Neuron (in vitro differentiated cells): Measurements from ENCODE around the gene RGS7BP.
"Not testable (repeated sequence)": the region's sequence is repeated elsewhere in the genome, so short reads cannot be mapped to it uniquely, and the experiment has no call there.

Source experiments
- H2AFZ ChIP-seq: one replicate; pipeline ENCODE4 v1.6.1; 2013; ENCODE audit warnings: low read depth, mild to moderate bottlenecking, inconsistent platforms, low read length, moderate library complexity
- H3K27me3 ChIP-seq: one replicate; pipeline ENCODE4 v1.6.1; 2013; ENCODE audit warnings: low read length; ENCODE audit not compliant: insufficient read depth
- H3K36me3 ChIP-seq: one replicate; pipeline ENCODE4 v1.6.1; 2013; ENCODE audit warnings: low read length; ENCODE audit not compliant: insufficient read depth
- H3K4me1 ChIP-seq: one replicate; pipeline ENCODE4 v1.6.1; 2013; ENCODE audit warnings: low read length; ENCODE audit not compliant: insufficient read depth
- H3K4me3 ChIP-seq: 2 replicates; pipeline ENCODE4 v1.5.1; 2013; ENCODE audit warnings: mild to moderate bottlenecking, low read length, moderate library complexity
- H3K9me3 ChIP-seq: one replicate; pipeline ENCODE4 v1.6.1; 2013; ENCODE audit warnings: low read length

The RGS7BP gene

DNA sequence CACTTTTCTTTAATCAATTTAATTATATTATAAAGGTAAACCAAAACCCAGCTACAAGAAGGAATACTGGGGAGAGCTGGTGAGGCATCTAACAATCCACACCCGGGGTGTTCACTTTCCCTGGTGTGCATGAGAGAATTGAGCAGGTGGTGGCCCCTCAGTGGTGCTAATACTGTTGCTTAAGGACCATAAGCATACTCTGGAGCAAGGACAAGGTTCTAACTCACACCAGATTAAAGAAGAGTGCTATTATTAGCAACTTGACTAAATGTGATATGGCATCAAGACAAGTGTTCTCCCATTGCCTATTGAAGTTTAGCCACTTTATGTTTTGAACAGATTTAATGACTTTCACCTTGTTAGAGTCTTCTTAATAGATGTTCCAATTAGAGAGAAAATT lies 8.8 kb downstream of the RGS7BP start:
- Histone ChIP-seq H3K4me3 (no peak overlapping the region), H2AFZ (no peak overlapping the region), H3K36me3 (no peaks in the 10 kb centered on the region), H3K4me1 (no peaks in the 10 kb centered on the region), H3K9me3 (no peaks in the 10 kb centered on the region), H3K27me3 (peaks cover 4% of the 10 kb centered on the region)

DNA sequence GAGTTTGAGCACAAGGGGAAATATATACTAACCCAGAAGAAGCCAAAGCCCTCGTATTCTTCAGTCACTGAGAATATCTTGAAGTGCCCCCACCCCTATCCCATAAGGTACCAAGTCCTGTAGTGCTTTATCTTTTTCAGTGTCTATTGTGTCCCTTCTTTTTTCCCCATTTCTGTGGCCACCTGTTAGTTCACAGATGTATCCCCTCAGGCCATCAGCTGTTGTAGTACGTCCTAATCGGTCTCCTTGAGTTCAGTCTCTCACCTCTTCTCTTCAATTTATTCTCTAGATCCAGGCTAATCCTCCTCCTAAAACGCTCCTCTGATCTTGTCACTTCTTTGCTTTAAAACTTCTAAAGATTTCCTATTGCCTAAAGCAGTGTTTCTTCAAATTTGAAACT lies 10.4 kb downstream of the RGS7BP start:
- Histone ChIP-seq H3K4me3 (no peak overlapping the region), H3K4me1 (no peaks in the 10 kb centered on the region), H3K36me3 (no peaks in the 10 kb centered on the region), H3K27me3 (peaks cover 3% of the 10 kb centered on the region), H3K9me3 (no peaks in the 10 kb centered on the region), H2AFZ (no peak overlapping the region)

DNA sequence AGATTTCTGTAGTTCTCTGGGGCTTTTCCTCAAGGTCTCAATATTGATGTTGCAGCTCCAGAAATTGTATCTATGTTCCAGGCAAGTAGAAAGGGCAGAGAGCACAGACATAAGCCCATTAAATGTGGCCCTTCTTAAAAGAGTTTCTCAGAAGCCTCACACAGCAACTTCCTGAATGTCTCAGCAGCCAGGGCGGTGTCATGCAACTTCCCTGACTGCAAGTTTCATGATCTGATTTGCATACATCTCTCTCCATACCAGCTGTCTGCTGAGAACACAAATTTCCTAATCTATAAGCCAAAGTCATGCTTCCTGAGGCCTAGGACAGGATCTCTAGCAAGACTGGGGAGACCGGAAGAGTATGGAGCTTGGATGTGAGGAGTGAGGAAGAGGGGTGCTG lies 13.0 kb downstream of the RGS7BP start:
- no peaks in the 10 kb centered on the region for H3K27me3 ChIP-seq
- H3K36me3 ChIP-seq: no peaks in the 10 kb centered on the region
- H3K4me1 ChIP-seq: no peaks in the 10 kb centered on the region
- no peak overlapping the region for H2AFZ ChIP-seq
- H3K9me3 ChIP-seq: no peaks in the 10 kb centered on the region
- no peak overlapping the region for H3K4me3 ChIP-seq

DNA sequence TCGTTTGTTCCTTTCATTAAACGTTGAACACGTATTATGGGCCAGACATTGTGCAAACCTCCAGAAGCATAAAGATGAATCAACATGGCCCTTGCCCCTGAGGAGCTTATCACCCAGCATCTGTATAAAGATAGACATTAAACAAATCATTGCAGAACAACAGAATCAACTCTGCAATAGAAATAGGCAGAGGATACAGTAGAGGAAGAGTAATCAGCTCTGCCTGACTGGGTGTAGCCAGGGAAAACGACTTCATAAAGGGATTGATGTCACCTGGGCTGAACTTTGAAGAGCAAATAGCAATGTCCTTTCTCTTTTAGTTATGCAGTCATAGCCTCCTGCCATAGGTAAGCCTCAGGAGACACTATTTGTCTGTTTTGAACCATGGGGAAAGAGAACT lies 13.4 kb downstream of the RGS7BP start:
- no peak overlapping the region for H2AFZ ChIP-seq
- H3K9me3 ChIP-seq: no peaks in the 10 kb centered on the region

DNA sequence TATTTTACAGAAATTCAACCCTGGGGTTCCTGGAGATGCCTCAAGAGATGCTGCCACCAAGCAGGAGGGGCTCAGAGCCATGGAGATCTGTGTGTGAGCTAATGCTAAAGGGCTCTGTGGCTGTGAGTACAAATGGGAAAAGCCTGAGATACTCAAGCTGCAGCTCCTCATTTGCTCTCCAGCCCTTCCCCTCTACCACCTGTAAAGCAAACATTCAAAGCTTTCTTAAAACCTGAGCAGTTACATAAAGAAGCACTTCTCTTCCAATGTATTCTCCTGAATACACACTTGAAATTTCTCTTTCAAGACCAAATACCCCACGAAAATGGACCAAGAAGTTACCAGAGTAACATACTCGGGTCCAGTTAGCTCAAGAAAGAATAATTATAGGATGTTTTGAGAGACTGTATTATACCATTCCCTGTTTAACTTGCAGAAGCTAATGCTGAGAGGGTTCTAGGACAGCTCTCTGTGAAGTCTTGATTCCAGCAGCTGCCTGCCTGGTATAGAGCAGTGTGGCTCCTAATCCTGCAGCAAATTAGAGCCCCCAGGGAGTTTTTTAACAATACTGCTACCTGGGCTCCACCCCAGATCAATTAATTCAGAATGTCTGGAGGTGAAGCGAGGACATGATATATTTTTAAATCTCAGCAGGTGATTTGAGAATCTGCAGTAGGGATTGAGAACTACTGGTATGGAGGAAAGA lies 21.1 kb downstream of the RGS7BP start:
- Histone ChIP-seq H3K27me3 (peaks cover 2% of the 10 kb centered on the region), H3K4me3 (no peak overlapping the region), H3K4me1 (no peaks in the 10 kb centered on the region), H3K9me3 (no peaks in the 10 kb centered on the region), H2AFZ (no peak overlapping the region), H3K36me3 (no peaks in the 10 kb centered on the region)

More for the DNA sequence above, 13.4 kb downstream of the RGS7BP start:
- H3K4me3 ChIP-seq: no peak overlapping the region
- no peaks in the 10 kb centered on the region for H3K36me3 ChIP-seq
- no peaks in the 10 kb centered on the region for H3K27me3 ChIP-seq
- no peaks in the 10 kb centered on the region for H3K4me1 ChIP-seq

DNA sequence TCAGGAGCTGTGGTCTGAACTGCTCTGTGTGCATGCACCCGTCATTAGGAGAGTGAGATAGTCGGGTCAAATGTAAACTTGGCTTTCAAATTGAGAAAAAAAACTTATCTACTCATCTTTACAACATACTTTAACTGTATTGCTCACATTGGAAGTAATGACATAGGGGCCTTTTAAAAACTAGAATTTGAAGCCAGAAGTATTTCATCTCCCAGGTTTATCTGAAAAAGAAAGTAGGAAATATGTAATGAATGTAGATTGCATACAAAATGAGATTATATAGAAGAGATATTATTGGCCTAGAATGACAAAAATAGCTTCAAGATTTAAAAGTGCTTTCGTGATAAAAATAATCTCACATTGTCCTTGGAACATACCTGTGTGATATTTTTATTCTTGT lies 24.3 kb downstream of the RGS7BP start:
- H2AFZ ChIP-seq: no peak overlapping the region
- H3K9me3 ChIP-seq: no peaks in the 10 kb centered on the region
- H3K27me3 ChIP-seq: peaks cover 2% of the 10 kb centered on the region
- H3K4me1 ChIP-seq: no peaks in the 10 kb centered on the region
- H3K36me3 ChIP-seq: no peaks in the 10 kb centered on the region
- no peak overlapping the region for H3K4me3 ChIP-seq

DNA sequence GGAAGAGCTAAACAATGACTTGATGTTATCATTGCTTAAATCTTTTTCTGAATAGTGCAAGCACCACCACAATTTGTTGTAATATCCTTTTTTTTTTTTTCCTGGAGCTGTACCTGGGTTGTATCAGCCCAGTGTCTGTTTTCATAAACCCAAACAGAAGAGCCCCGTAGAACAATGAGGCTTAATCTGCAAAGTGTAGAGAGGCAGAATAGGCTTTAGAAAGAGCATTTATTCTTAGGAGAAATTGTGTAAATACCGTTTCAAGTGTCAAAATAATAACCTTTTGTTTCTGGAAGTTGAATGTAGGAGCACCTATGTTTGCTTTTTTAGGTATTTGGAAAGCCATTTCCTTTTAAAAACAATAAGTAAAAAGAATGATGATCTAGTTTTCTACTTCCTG lies 26.4 kb downstream of the RGS7BP start:
- H3K4me3 ChIP-seq: no peak overlapping the region

DNA sequence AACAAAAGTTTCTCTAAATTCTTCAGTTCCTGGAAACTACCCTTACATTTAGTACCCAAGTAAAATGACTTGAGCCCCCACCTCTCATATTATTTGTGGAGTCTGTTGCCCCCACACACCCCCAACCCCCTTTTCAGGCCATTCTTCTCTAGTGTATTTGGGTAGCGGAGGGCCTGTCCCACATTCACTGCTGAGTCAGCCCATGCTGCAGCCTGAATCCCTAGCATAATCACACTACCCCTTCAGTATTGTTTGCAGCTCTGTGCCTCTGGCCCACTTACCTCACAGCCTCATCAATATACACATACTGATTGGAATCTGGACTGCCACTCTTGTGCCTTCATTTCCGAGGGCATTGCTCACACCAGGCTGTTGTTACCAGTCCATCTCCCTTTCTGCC lies 26.8 kb downstream of the RGS7BP start:
- Histone ChIP-seq H3K4me3 (no peak overlapping the region), H3K4me1 (no peaks in the 10 kb centered on the region), H3K27me3 (peaks cover 2% of the 10 kb centered on the region), H3K9me3 (no peaks in the 10 kb centered on the region), H3K36me3 (no peaks in the 10 kb centered on the region), H2AFZ (no peak overlapping the region)

More for the DNA sequence above, 26.4 kb downstream of the RGS7BP start:
- no peaks in the 10 kb centered on the region for H3K4me1 ChIP-seq
- H3K27me3 ChIP-seq: peaks cover 2% of the 10 kb centered on the region
- H2AFZ ChIP-seq: no peak overlapping the region
- no peaks in the 10 kb centered on the region for H3K9me3 ChIP-seq
- no peaks in the 10 kb centered on the region for H3K36me3 ChIP-seq

DNA sequence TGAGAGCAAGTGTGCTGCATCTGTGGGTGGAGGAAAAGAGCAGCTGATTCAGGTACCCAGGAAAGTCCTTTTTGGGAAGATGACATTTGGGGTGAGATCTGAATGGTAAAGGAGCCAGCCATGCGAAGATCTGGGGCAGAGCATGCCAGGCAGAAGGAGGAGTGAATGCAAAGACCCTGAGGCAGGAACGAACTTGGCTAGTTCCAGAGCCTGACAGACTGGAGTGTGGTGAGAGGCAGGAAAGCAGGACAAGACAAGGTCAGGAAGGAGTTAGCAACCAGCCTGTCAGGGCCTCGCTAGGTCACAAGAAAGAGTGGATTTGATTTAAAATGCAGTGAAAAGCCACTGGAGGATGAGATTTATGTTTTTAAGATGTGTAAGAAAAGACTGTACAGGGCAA lies 28.2 kb downstream of the RGS7BP start:
- Histone ChIP-seq H3K4me1 (no peaks in the 10 kb centered on the region), H3K36me3 (no peaks in the 10 kb centered on the region), H3K27me3 (peaks cover 2% of the 10 kb centered on the region), H3K9me3 (no peaks in the 10 kb centered on the region), H3K4me3 (no peak overlapping the region), H2AFZ (no peak overlapping the region)

DNA sequence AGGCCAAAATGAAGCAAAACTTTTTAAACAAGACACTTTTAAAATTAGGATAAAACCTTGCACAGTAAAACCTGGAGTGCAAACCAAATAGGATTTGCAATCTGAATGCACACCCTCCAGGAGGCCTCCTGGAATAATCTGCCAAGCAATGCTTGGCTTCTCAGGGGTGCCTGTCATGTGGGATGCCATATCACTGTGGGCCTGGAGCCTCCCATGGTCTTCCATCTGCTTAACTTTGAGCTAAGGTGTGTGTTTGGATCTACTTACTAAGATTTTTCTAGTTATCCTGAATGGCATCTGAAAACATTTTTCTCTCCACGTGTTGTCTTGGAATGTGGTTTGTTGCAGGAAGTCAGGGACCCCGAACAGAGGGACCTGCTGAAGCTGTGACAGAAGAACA lies 52.1 kb downstream of the RGS7BP start:
- no peaks in the 10 kb centered on the region for H3K4me1 ChIP-seq
- no peaks in the 10 kb centered on the region for H3K36me3 ChIP-seq
- no peaks in the 10 kb centered on the region for H3K27me3 ChIP-seq
- H2AFZ ChIP-seq: no peak overlapping the region
- no peak overlapping the region for H3K4me3 ChIP-seq
- no peaks in the 10 kb centered on the region for H3K9me3 ChIP-seq

DNA sequence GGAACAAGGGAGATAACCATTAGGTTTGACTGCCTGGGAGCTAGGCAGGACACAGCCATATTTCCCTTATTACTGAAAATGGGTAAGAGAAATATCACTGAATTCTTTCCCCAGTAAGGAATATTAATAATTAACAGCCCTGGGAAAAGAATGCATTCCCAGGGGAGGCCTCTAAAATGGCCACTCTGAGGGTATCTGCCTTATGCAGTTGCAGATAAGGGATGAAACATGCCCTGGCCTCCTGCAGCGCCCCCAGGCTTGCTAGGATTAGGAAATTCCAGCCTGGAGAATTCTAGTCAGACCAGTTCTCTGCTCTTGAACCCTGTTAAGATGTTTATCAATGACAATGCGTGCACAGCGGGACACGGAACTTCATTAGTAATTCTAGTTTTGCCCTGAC lies 52.8 kb downstream of the RGS7BP start:
- H2AFZ ChIP-seq, H3K4me3 ChIP-seq, H3K9me3 ChIP-seq, H3K4me1 ChIP-seq, H3K36me3 ChIP-seq, H3K27me3 ChIP-seq: not testable (repeated sequence)

DNA sequence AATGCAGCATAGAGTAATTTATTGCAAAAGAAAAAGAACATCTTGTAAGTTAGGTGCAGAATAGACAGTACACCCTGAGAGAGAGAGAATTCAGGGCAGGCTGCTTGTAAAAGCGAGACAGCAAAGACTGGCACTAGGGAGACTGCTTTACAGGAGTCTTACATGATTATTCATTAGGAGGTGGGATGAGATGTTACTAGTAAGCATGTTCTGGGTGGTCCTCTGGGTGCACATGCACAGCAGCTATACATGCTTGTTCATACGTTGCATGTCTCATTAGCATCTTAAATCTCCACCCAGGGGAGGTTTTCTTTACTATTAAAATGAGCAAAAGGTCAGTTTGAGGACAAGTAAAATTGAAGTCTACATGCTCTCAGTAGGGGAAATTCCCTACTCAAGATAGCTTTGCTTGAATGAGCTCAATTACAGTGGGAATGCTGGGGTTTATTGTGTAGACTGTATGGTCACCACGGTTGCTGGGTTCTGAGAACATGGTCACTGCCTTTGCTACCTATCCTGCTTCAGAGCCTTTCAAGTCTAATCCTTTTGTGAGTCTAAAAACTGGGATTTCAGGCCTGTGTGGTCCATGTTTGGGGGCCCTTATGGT lies 60.6 kb downstream of the RGS7BP start:
- no peaks in the 10 kb centered on the region for H3K9me3 ChIP-seq
- no peaks in the 10 kb centered on the region for H3K36me3 ChIP-seq
- no peak overlapping the region for H3K4me3 ChIP-seq
- no peak overlapping the region for H2AFZ ChIP-seq
- H3K4me1 ChIP-seq: no peaks in the 10 kb centered on the region
- H3K27me3 ChIP-seq: no peaks in the 10 kb centered on the region

DNA sequence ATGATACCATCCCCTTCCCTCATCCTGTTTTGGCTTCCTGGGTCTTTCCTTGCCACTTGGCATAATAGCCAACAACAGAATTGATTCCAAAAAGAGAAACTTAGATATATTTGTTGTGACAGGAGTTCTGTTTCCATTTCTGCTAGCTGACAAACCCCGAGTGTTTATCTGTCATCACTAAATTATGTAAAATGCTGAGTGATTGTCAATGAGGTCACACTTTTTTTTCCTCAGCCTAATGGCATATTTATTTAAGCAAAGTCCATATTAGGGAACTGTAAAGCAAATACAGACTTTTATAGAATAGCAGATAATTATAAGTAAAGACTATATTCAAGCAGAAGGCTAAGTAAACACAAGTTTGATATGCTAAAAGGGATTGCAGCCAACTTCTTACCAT lies 64.0 kb downstream of the RGS7BP start:
- H3K4me1 ChIP-seq: no peaks in the 10 kb centered on the region
- H3K27me3 ChIP-seq: no peaks in the 10 kb centered on the region
- no peaks in the 10 kb centered on the region for H3K36me3 ChIP-seq
- no peaks in the 10 kb centered on the region for H3K9me3 ChIP-seq
- H3K4me3 ChIP-seq: no peak overlapping the region
- H2AFZ ChIP-seq: no peak overlapping the region
